CD4-positive, alpha-beta memory T cell (primary cell): ENCODE measurements around the gene STOM. TPM values are rescaled to one million over a fixed set of nuclear protein-coding genes. Genes with fewer than 3 reads are reported as not detected.

Source experiments
- CTCF ChIA-PET: fragments of 350-600 bp; sonication (Branson Sonifier 250); formaldehyde crosslinking; loops from one replicate; lab custom pipeline; 2021; ENCODE audit warnings: inconsistent platforms; ENCODE audit not compliant: partially characterized antibody; lab: Charles Lee
- POLR2A ChIA-PET: fragments of 350-600 bp; sonication (Branson Sonifier 250); formaldehyde crosslinking; loops from one replicate; lab custom pipeline; 2021; ENCODE audit not compliant: partially characterized antibody; lab: Charles Lee
- DNase-seq, 5 donors: peaks; one replicate each; pipeline versions ENCODE4 v3.0.0 to v3.0.0-alpha.2; 2020 to 2022; ENCODE audit warnings: mixed read lengths in 1 of 5
- H3K27ac ChIP-seq: one replicate; pipeline ENCODE4 v1.7.0; 2013; ENCODE audit warnings: low read depth, low read length
- H3K27me3 ChIP-seq: 2 replicates; pipeline ENCODE4 v1.7.0; 2013; ENCODE audit warnings: mild to moderate bottlenecking, low read length, moderate library complexity; ENCODE audit not compliant: insufficient read depth
- H3K36me3 ChIP-seq: 2 replicates; pipeline ENCODE4 v1.7.0; 2013; ENCODE audit warnings: mild to moderate bottlenecking, low read length, moderate library complexity; ENCODE audit not compliant: insufficient read depth
- H3K4me1 ChIP-seq: 2 replicates; pipeline ENCODE4 v1.7.0; 2013; ENCODE audit warnings: mild to moderate bottlenecking, low read length, moderate library complexity; ENCODE audit not compliant: insufficient read depth
- H3K4me3 ChIP-seq, 2 donors: one replicate each; pipeline ENCODE4 v1.7.0; 2013; ENCODE audit warnings: low read length in 2 of 2, mild to moderate bottlenecking in 1 of 2
- H3K9me3 ChIP-seq, 2 donors: one replicate each; pipeline ENCODE4 v1.7.0; 2013; ENCODE audit warnings: low read length in 2 of 2, control low read depth in 1 of 2; ENCODE audit not compliant: control insufficient read depth in 1 of 2
- H3K27ac Mint-ChIP-seq, 7 donors: one replicate each; pipeline ENCODE4 v1.8.0; 2020 to 2021; ENCODE audit warnings: mixed read lengths in 7 of 7, mild to moderate bottlenecking in 6 of 7, inconsistent platforms in 3 of 7, moderate library complexity in 3 of 7
- H3K27me3 Mint-ChIP-seq, 2 donors: one replicate each; pipeline ENCODE4 v1.8.0; 2020 to 2021; ENCODE audit warnings: mixed read lengths in 2 of 2
- H3K36me3 Mint-ChIP-seq, 2 donors: one replicate each; pipeline ENCODE4 v1.8.0; 2020 to 2021; ENCODE audit warnings: mixed read lengths in 2 of 2, inconsistent platforms in 1 of 2, mild to moderate bottlenecking in 1 of 2
- H3K4me1 Mint-ChIP-seq, 4 donors: one replicate each; pipeline ENCODE4 v1.8.0; 2020 to 2021; ENCODE audit warnings: mixed read lengths in 4 of 4, mild to moderate bottlenecking in 1 of 4
- H3K4me3 Mint-ChIP-seq, 8 donors: one replicate each; pipeline ENCODE4 v1.8.0; 2020 to 2021; ENCODE audit warnings: mixed read lengths in 8 of 8, mild to moderate bottlenecking in 7 of 8, moderate library complexity in 6 of 8, inconsistent platforms in 3 of 8
- H3K9me3 Mint-ChIP-seq, 8 donors: one replicate each; pipeline ENCODE4 v1.8.0; 2020 to 2021; ENCODE audit warnings: mixed read lengths in 8 of 8, mild to moderate bottlenecking in 5 of 8, inconsistent platforms in 3 of 8, moderate library complexity in 1 of 8
- intact Hi-C: fragments of 100-400 bp; cut with micrococcal nuclease; formaldehyde crosslinking; loops from one replicate; pipeline ENCODE4 v1.15.1; 2023
- polyA plus RNA-seq, 2 donors: library from polyadenylated mRNA; unstranded; fragments of 300-500 nt; fragmentation: Illumina TruSeq; gene quantifications; one replicate each; pipeline ENCODE4 v1.2.3, GENCODE V29; 2021
- total RNA-seq, 2 experiments: library from RNA; stranded (reverse); gene quantifications; one replicate each; pipeline ENCODE4 v1.2.3, GENCODE V29; 2021

The STOM gene
- total and polyA plus RNA-seq, 4 experiments from 2014 or later = 81.2 to 254 (median 135) TPM

- Histone ChIP-seq H3K36me3 (peaks cover 30% of the 10 kb centered on the region), H3K27ac (no peak overlapping the region), H3K4me1 (peaks cover 46% of the 10 kb centered on the region), H3K9me3 (no peaks in the 10 kb centered on the region), H3K4me3 (no peak overlapping the region), H3K27me3 (no peaks in the 10 kb centered on the region)
- Mint-ChIP-seq H3K4me3 (no peak overlapping the region), H3K27ac (peak overlapping the region in 2 of 7 donors; percentile 11 to 76), H3K9me3 (no peaks in the 10 kb centered on the region), H3K36me3 (peaks cover 50 to 57% of the 10 kb centered on the region in 2 donors), H3K4me1 (peaks cover 21 to 49% (median 38%) of the 10 kb centered on the region in 4 donors), H3K27me3 (no peaks in the 10 kb centered on the region)
- no peak for DNase-seq
- CTCF ChIA-PET = interaction anchor here (1.0 to 3.4 kb wide), 4 partner anchors 11 to 33 kb away, joined by 5 to 21 read pairs (median 6); no protein-coding TSS in a partner anchor
- intact Hi-C loops = no loop called here
- POLR2A ChIA-PET = interaction anchor here (1.3 to 2.1 kb wide), 3 partner anchors 14 to 30 kb away, joined by 3 to 8 read pairs (median 5); no protein-coding TSS in a partner anchor
These were observed 20.0 kb downstream of the STOM start for GRCh38 chr9:121350036-121350435.

- intact Hi-C loops = no loop called here
- H3K4me1 ChIP-seq = peaks cover 36% of the 10 kb centered on the region
- H3K4me3 ChIP-seq = no peak overlapping the region
- Mint-ChIP-seq H3K4me3 (no peak overlapping the region), H3K9me3 (no peaks in the 10 kb centered on the region), H3K36me3 (peaks cover 52 to 65% of the 10 kb centered on the region in 2 donors), H3K27ac (peak overlapping the region in 1 of 7 donors; percentile 38), H3K4me1 (peaks cover 23 to 54% (median 39%) of the 10 kb centered on the region in 4 donors), H3K27me3 (no peaks in the 10 kb centered on the region)
- H3K27ac ChIP-seq = no peak overlapping the region
- H3K9me3 ChIP-seq = no peaks in the 10 kb centered on the region
- POLR2A ChIA-PET = interaction anchor here (1.3 kb wide), 2 partner anchors 15 to 20 kb away, joined by 3 to 4 read pairs; no protein-coding TSS in a partner anchor
- H3K36me3 ChIP-seq = peaks cover 30% of the 10 kb centered on the region
- H3K27me3 ChIP-seq = no peaks in the 10 kb centered on the region
- DNase-seq = no peak
- CTCF ChIA-PET = interaction anchor here (1.0 to 3.4 kb wide), 5 partner anchors 10 to 32 kb away, joined by 5 to 21 read pairs (median 6); no protein-coding TSS in a partner anchor
These were observed 21.0 kb downstream of the STOM start for GRCh38 chr9:121349009-121349408.

GRCh38 chr9:121348221-121348620, 21.8 kb downstream of the STOM start:
- ChIA-PET CTCF (interaction anchor here (0.6 to 3.4 kb wide), 4 partner anchors 25 to 720 kb away, joined by 3 to 21 read pairs (median 5); no protein-coding TSS in a partner anchor), POLR2A (interaction anchor here (1.0 to 1.3 kb wide), 2 partner anchors 18 to 21 kb away, joined by 4 read pairs; no protein-coding TSS in a partner anchor)
- Mint-ChIP-seq H3K9me3 (no peaks in the 10 kb centered on the region), H3K4me3 (no peak overlapping the region), H3K36me3 (peaks cover 54 to 66% of the 10 kb centered on the region in 2 donors), H3K27me3 (no peaks in the 10 kb centered on the region), H3K4me1 (peaks cover 19 to 54% (median 39%) of the 10 kb centered on the region in 4 donors), H3K27ac (no peak overlapping the region)
- intact Hi-C loops = no loop called here
- Histone ChIP-seq H3K4me1 (peaks cover 28% of the 10 kb centered on the region), H3K27me3 (no peaks in the 10 kb centered on the region), H3K9me3 (no peaks in the 10 kb centered on the region), H3K27ac (no peak overlapping the region), H3K36me3 (peaks cover 30% of the 10 kb centered on the region), H3K4me3 (no peak overlapping the region)
- no peak for DNase-seq

GRCh38 chr9:121345070-121345469, 25.0 kb downstream of the STOM start:
- H3K9me3 ChIP-seq = no peaks in the 10 kb centered on the region
- no peaks in the 10 kb centered on the region for H3K27me3 ChIP-seq
- Mint-ChIP-seq H3K4me1 (peaks cover 10 to 31% (median 24%) of the 10 kb centered on the region in 4 donors), H3K27me3 (no peaks in the 10 kb centered on the region), H3K27ac (peak overlapping the region in 2 of 7 donors; percentile 22 to 59), H3K4me3 (no peak overlapping the region), H3K9me3 (no peaks in the 10 kb centered on the region), H3K36me3 (peaks cover 49 to 69% of the 10 kb centered on the region in 2 donors)
- peaks cover 30% of the 10 kb centered on the region for H3K36me3 ChIP-seq
- no peak overlapping the region for H3K4me3 ChIP-seq
- no peak overlapping the region for H3K27ac ChIP-seq
- intact Hi-C loops = no loop called here
- no peak for DNase-seq
- ChIA-PET CTCF (interaction anchor here (1.1 to 4.0 kb wide), 2 partner anchors 25 to 56 kb away, joined by 3 to 24 read pairs; no protein-coding TSS in a partner anchor), POLR2A (interaction anchor here (3.9 kb wide), 1 partner anchor 24 kb away, joined by 14 read pairs; no protein-coding TSS in a partner anchor)
- H3K4me1 ChIP-seq = no peaks in the 10 kb centered on the region

- H3K4me3 ChIP-seq = no peak overlapping the region
- DNase-seq = no peak
- H3K27ac Mint-ChIP-seq = no peak overlapping the region
- ChIA-PET POLR2A (interaction anchor here (3.9 kb wide), 1 partner anchor 25 kb away, joined by 14 read pairs; no protein-coding TSS in a partner anchor), CTCF (interaction anchor here (1.3 to 4.0 kb wide), 2 partner anchors 20 to 24 kb away, joined by 3 to 24 read pairs; no protein-coding TSS in a partner anchor)
- H3K27ac ChIP-seq = no peak overlapping the region
- no peaks in the 10 kb centered on the region for H3K9me3 Mint-ChIP-seq
- H3K27me3 Mint-ChIP-seq = no peaks in the 10 kb centered on the region
- peaks cover 8 to 30% (median 22%) of the 10 kb centered on the region in 4 donors for H3K4me1 Mint-ChIP-seq
- no peak overlapping the region for H3K4me3 Mint-ChIP-seq
- intact Hi-C loops = no loop called here
- H3K36me3 ChIP-seq = peaks cover 30% of the 10 kb centered on the region
- H3K9me3 ChIP-seq = no peaks in the 10 kb centered on the region
- no peaks in the 10 kb centered on the region for H3K27me3 ChIP-seq
- no peaks in the 10 kb centered on the region for H3K4me1 ChIP-seq
- H3K36me3 Mint-ChIP-seq = peaks cover 47 to 71% of the 10 kb centered on the region in 2 donors
These were observed 25.9 kb downstream of the STOM start for GRCh38 chr9:121344184-121344583.

- intact Hi-C loops = no loop called here
- peaks cover 49 to 76% of the 10 kb centered on the region in 2 donors for H3K36me3 Mint-ChIP-seq
These were observed 29.2 kb downstream of the STOM start for GRCh38 chr9:121340676-121341392.

More at GRCh38 chr9:121340676-121341392, 29.2 kb downstream of the STOM start:
- Histone ChIP-seq H3K4me3 (no peak overlapping the region), H3K36me3 (peaks cover 5% of the 10 kb centered on the region), H3K9me3 (no peaks in the 10 kb centered on the region), H3K27ac (no peak overlapping the region), H3K27me3 (no peaks in the 10 kb centered on the region), H3K4me1 (no peaks in the 10 kb centered on the region)
- Mint-ChIP-seq H3K9me3 (no peaks in the 10 kb centered on the region), H3K4me3 (no peak overlapping the region), H3K27me3 (no peaks in the 10 kb centered on the region), H3K27ac (peak overlapping the region in 2 of 7 donors; percentile 39 to 66), H3K4me1 (peaks cover 8 to 25% (median 18%) of the 10 kb centered on the region in 4 donors)
- ChIA-PET CTCF (interaction anchor here (0.6 to 2.3 kb wide), 3 partner anchors 10 to 20 kb away, joined by 3 to 19 read pairs (median 3); no protein-coding TSS in a partner anchor), POLR2A (interaction anchor here (1.1 kb wide), 1 partner anchor 14 kb away, joined by 3 read pairs; no protein-coding TSS in a partner anchor)
- DNase-seq = no peak
